Uterus (tissue), 2 donors: ENCODE results near the gene PPM1M.

Source experiments
- CTCF ChIP-seq, 4 experiments: fragments of 200-600 bp in 2 of 4; fragments of 450-650 bp in 2 of 4; sonication (generic) in 2 of 4; IDR thresholded peaks; one replicate each; pipeline ENCODE4 v1.5.1; 2016 to 2019; ENCODE audit warnings: antibody characterized with exemption in 4 of 4, mild to moderate bottlenecking in 2 of 4, moderate library complexity in 1 of 4
- POLR2A ChIP-seq, 2 donors: fragments of 450-650 bp; IDR thresholded peaks; one replicate each; pipeline ENCODE4 v1.6.1; 2016; ENCODE audit warnings: antibody characterized with exemption in 2 of 2, mild to moderate bottlenecking in 1 of 2, moderate library complexity in 1 of 2

GRCh38 chr3:52293491-52294319, 48.1 kb downstream of the PPM1M start:
- TF ChIP-seq CTCF (IDR thresholded peaks at IDR 0.05) (no peak), POLR2A (IDR thresholded peaks at IDR 0.05) (no peak)
